ENCODE data around the gene INAFM2. TPM values are rescaled to one million over a fixed set of nuclear protein-coding genes. Genes with fewer than 3 reads are reported as not detected.

INAFM2 gene
- total RNA-seq, 2 donors from 2014 or later: 5.8 to 14.2 TPM

- ATAC-seq (peak; percentile 92 to 97), DNase-seq (ENCODE audit: low spot score in 2 of 2) (peak; percentile 93 to 95)
- Mint-ChIP-seq H3K9me3 (no peaks in the 10 kb centered on the region), H3K27ac (no peak within 1 kb of the TSS), H3K36me3 (no peaks in the 10 kb centered on the region)
Observed at GRCh38 chr15:40357723-40358470, 34.4 kb downstream of the INAFM2 start, which contains the start of gene DISP2. TSS of gene DISP2 (plus strand) at chr15:40358219. CDS start at chr15:40358322, 103 bp downstream.

- ATAC-seq: peak; percentile 41 to 53
- Mint-ChIP-seq H3K36me3 (no peaks in the 10 kb centered on the region), H3K9me3 (no peaks in the 10 kb centered on the region), H3K27ac (no peak overlapping the region)
- DNase-seq (ENCODE audit: low spot score in 2 of 2): no peak
Observed at GRCh38 chr15:40358471-40359353, 35.2 kb downstream of the INAFM2 start.

- no peak overlapping the region for H3K27ac Mint-ChIP-seq
- H3K36me3 Mint-ChIP-seq: no peaks in the 10 kb centered on the region
- ATAC-seq (no peak), DNase-seq (ENCODE audit: low spot score in 2 of 2) (no peak)
- H3K9me3 Mint-ChIP-seq: no peaks in the 10 kb centered on the region
Observed at GRCh38 chr15:40360015-40360414, 36.5 kb downstream of the INAFM2 start.

- no peak for DNase-seq (ENCODE audit: low spot score in 2 of 2)
- no peaks in the 10 kb centered on the region for H3K36me3 Mint-ChIP-seq
- no peaks in the 10 kb centered on the region for H3K9me3 Mint-ChIP-seq
- no peak overlapping the region for H3K27ac Mint-ChIP-seq
- ATAC-seq: no peak
Observed at GRCh38 chr15:40361640-40362039, 38.1 kb downstream of the INAFM2 start.

GRCh38 chr15:40363611-40364010 is 40.1 kb downstream of the INAFM2 start:
- DNase-seq (ENCODE audit: low spot score in 2 of 2): no peak
- H3K9me3 Mint-ChIP-seq: no peaks in the 10 kb centered on the region
- peak overlapping the region; percentile 14 to 15 for H3K27ac Mint-ChIP-seq
- no peak for ATAC-seq
- peaks cover 0 to 6% of the 10 kb centered on the region in 2 donors for H3K36me3 Mint-ChIP-seq

GRCh38 chr15:40364251-40364650 is 40.8 kb downstream of the INAFM2 start:
- H3K27ac Mint-ChIP-seq: no peak overlapping the region
- peaks cover 0 to 6% of the 10 kb centered on the region in 2 donors for H3K36me3 Mint-ChIP-seq
- no peak for ATAC-seq
- no peak for DNase-seq (ENCODE audit: low spot score in 2 of 2)
- no peaks in the 10 kb centered on the region for H3K9me3 Mint-ChIP-seq

GRCh38 chr15:40365016-40365415 is 41.5 kb downstream of the INAFM2 start:
- Mint-ChIP-seq H3K9me3 (no peaks in the 10 kb centered on the region), H3K27ac (no peak overlapping the region), H3K36me3 (peaks cover 0 to 6% of the 10 kb centered on the region in 2 donors)
- DNase-seq (ENCODE audit: low spot score in 2 of 2): no peak
- no peak for ATAC-seq

- Mint-ChIP-seq H3K36me3 (peaks cover 0 to 6% of the 10 kb centered on the region in 2 donors), H3K9me3 (no peaks in the 10 kb centered on the region), H3K27ac (no peak overlapping the region)
- DNase-seq (ENCODE audit: low spot score in 2 of 2) (no peak), ATAC-seq (no peak)
Observed at GRCh38 chr15:40365624-40366456, 42.3 kb downstream of the INAFM2 start.

GRCh38 chr15:40366457-40367370 is 43.2 kb downstream of the INAFM2 start:
- no peaks in the 10 kb centered on the region for H3K9me3 Mint-ChIP-seq
- ATAC-seq (no peak), DNase-seq (ENCODE audit: low spot score in 2 of 2) (no peak)
- peak overlapping the region in 1 of 2 donors; percentile 50 for H3K27ac Mint-ChIP-seq
- H3K36me3 Mint-ChIP-seq: peaks cover 0 to 6% of the 10 kb centered on the region in 2 donors

- ATAC-seq (no peak), DNase-seq (ENCODE audit: low spot score in 2 of 2) (peak in 1 of 2 donors; percentile 21)
- H3K36me3 Mint-ChIP-seq: peaks cover 0 to 6% of the 10 kb centered on the region in 2 donors
- peak overlapping the region in 1 of 2 donors; percentile 50 for H3K27ac Mint-ChIP-seq
- H3K9me3 Mint-ChIP-seq: no peaks in the 10 kb centered on the region
Observed at GRCh38 chr15:40367371-40367685, 43.8 kb downstream of the INAFM2 start.

- Mint-ChIP-seq H3K36me3 (peaks cover 0 to 6% of the 10 kb centered on the region in 2 donors), H3K27ac (peak overlapping the region; percentile 44 to 50), H3K9me3 (no peaks in the 10 kb centered on the region)
- DNase-seq (ENCODE audit: low spot score in 2 of 2): peak; percentile 87 to 90
- ATAC-seq: peak; percentile 95 to 96
Observed at GRCh38 chr15:40367686-40368611, 44.5 kb downstream of the INAFM2 start.

GRCh38 chr15:40368719-40369473 is 45.4 kb downstream of the INAFM2 start:
- Mint-ChIP-seq H3K9me3 (no peaks in the 10 kb centered on the region), H3K27ac (no peak overlapping the region), H3K36me3 (peaks cover 0 to 6% of the 10 kb centered on the region in 2 donors)
- DNase-seq (ENCODE audit: low spot score in 2 of 2) (no peak), ATAC-seq (no peak)

- peaks cover 0 to 6% of the 10 kb centered on the region in 2 donors for H3K36me3 Mint-ChIP-seq
- no peaks in the 10 kb centered on the region for H3K9me3 Mint-ChIP-seq
- ATAC-seq (no peak), DNase-seq (ENCODE audit: low spot score in 2 of 2) (no peak)
- H3K27ac Mint-ChIP-seq: no peak overlapping the region
Observed at GRCh38 chr15:40369474-40369869, 46.0 kb downstream of the INAFM2 start.

GRCh38 chr15:40369971-40370370 is 46.5 kb downstream of the INAFM2 start:
- Mint-ChIP-seq H3K36me3 (peaks cover 0 to 6% of the 10 kb centered on the region in 2 donors), H3K9me3 (no peaks in the 10 kb centered on the region), H3K27ac (no peak overlapping the region)
- DNase-seq (ENCODE audit: low spot score in 2 of 2) (no peak), ATAC-seq (no peak)

Measured in activated naive CD4-positive, alpha-beta T cell treated with anti-CD3 and anti-CD28 coated beads, Interleukin-2, amount 50 U/mL, for 72 hours (primary cell).